ENCODE data around the gene AATK. TPM values are rescaled to one million over a fixed set of nuclear protein-coding genes. Genes with fewer than 3 reads are reported as not detected.

Gene AATK
- total and polyA plus RNA-seq, 2 of the 13 experiments (the other 11 are each of a cell fraction or from before 2014, with no cell fraction given), result 2.9 to 8.4 TPM

- H3K9ac ChIP-seq (ENCODE audit: insufficient read depth, low read depth, low read length), result no peak overlapping the region
- H3K27me3 ChIP-seq (ENCODE audit: control insufficient read depth in 1 of 2, insufficient read depth in 2 of 2, low read length in 2 of 2), result no peaks in the 10 kb centered on the region
- no peak overlapping the region for H3K4me2 ChIP-seq (ENCODE audit: low read depth, low read length)
- no peak for ATAC-seq
- intact Hi-C loops (cut with micrococcal nuclease; ENCODE audit: unreplicated experiment), result no loop called here
- DNase-seq (ENCODE audit: low spot score), result no peak
- H3K27ac ChIP-seq (ENCODE audit: extremely low read length, insufficient read depth, low read length), result no peak overlapping the region
- no peaks in the 10 kb centered on the region for H3K79me2 ChIP-seq (ENCODE audit: insufficient read depth, low read length)
- H3K36me3 ChIP-seq (replicated peaks in 1 of 2; ENCODE audit: control insufficient read depth in 1 of 2, insufficient read depth in 2 of 2, low read length in 2 of 2), result peaks cover 15 to 37% of the 10 kb centered on the region in 2 experiments; a peak in 4 of 5 replicates
- H3K4me1 ChIP-seq (ENCODE audit: insufficient read depth, low read length), result no peaks in the 10 kb centered on the region
- TF ChIP-seq ZBTB26 (CRISPR knock-in tag; IDR thresholded peaks at IDR 0.05; ENCODE audit: borderline replicate concordance), result no peak
- no peak for TF ChIP-seq IRF2 (CRISPR knock-in tag; IDR thresholded peaks at IDR 0.05)
- TF ChIP-seq RBAK (CRISPR knock-in tag; IDR thresholded peaks at IDR 0.05), result no peak
- no peak for TF ChIP-seq ZBTB25 (CRISPR knock-in tag; IDR thresholded peaks at IDR 0.05)
- no peak for TF ChIP-seq ZNF572 (CRISPR knock-in tag; IDR thresholded peaks at IDR 0.05)
- ChIA-PET CTCF (ENCODE audit: low intra/inter-chr PET ratio, low total read pairs) (no interaction called here), POLR2A (no interaction called here)
- in situ Hi-C loops (cut with HindIII; ENCODE audit: extremely low pct_ligation_motif_present, low pct_unique_long_range_greater_than_20kb), result no loop called here
- H3K4me3 ChIP-seq (replicated peaks in 1 of 3; ENCODE audit: insufficient read depth in 1 of 3, low read depth in 2 of 3, low read length in 3 of 3), result no peak overlapping the region
- H4K20me1 ChIP-seq (ENCODE audit: insufficient read depth, low read length), result no peaks in the 10 kb centered on the region; the same call in 1 of the 2 replicates
- WGBS (ENCODE audit: low lambda C conversion rate), result 97% methylated on average over 19 of the region's 21 CpGs
- no TSS peak for BruUV-seq (replicated peaks)
- FAIRE-seq, result no peak
- H3K9me3 ChIP-seq (ENCODE audit: low read length), result no peaks in the 10 kb centered on the region
- H2AFZ ChIP-seq (ENCODE audit: low read length), result no peak overlapping the region
Measured at GRCh38 chr17:81197831-81198490, 31.9 kb upstream of the AATK start.

- Histone ChIP-seq H3K9ac (ENCODE audit: insufficient read depth, low read depth, low read length) (no peak overlapping the region), H3K27me3 (ENCODE audit: control insufficient read depth in 1 of 2, insufficient read depth in 2 of 2, low read length in 2 of 2) (no peaks in the 10 kb centered on the region), H3K4me3 (replicated peaks in 1 of 3; ENCODE audit: insufficient read depth in 1 of 3, low read depth in 2 of 3, low read length in 3 of 3) (no peak overlapping the region), H4K20me1 (ENCODE audit: insufficient read depth, low read length) (no peaks in the 10 kb centered on the region; the same call in 1 of the 2 replicates), H2AFZ (ENCODE audit: low read length) (no peak overlapping the region), H3K36me3 (replicated peaks in 1 of 2; ENCODE audit: control insufficient read depth in 1 of 2, insufficient read depth in 2 of 2, low read length in 2 of 2) (peaks cover 15 to 35% of the 10 kb centered on the region in 2 experiments; a peak in 4 of 5 replicates), H3K4me1 (ENCODE audit: insufficient read depth, low read length) (no peaks in the 10 kb centered on the region), H3K4me2 (ENCODE audit: low read depth, low read length) (no peak overlapping the region), H3K27ac (ENCODE audit: extremely low read length, insufficient read depth, low read length) (no peak overlapping the region), H3K9me3 (ENCODE audit: low read length) (no peaks in the 10 kb centered on the region), H3K79me2 (ENCODE audit: insufficient read depth, low read length) (no peaks in the 10 kb centered on the region)
- FAIRE-seq (no peak), DNase-seq (ENCODE audit: low spot score) (no peak), ATAC-seq (no peak)
- in situ Hi-C loops (cut with HindIII; ENCODE audit: extremely low pct_ligation_motif_present, low pct_unique_long_range_greater_than_20kb), result no loop called here
- no TSS peak for BruUV-seq (replicated peaks)
- WGBS (ENCODE audit: low lambda C conversion rate), result 96% methylated on average over 7 of the region's 14 CpGs
- TF ChIP-seq MEF2D (CRISPR knock-in tag; IDR thresholded peaks at IDR 0.05) (no peak), CEBPZ (IDR thresholded peaks at IDR 0.05; ENCODE audit: low read length) (no peak)
- ChIA-PET POLR2A (no interaction called here), CTCF (ENCODE audit: low intra/inter-chr PET ratio, low total read pairs) (no interaction called here)
- intact Hi-C loops (cut with micrococcal nuclease; ENCODE audit: unreplicated experiment), result no loop called here
Measured at GRCh38 chr17:81197409-81197795, 31.4 kb upstream of the AATK start.

Measured in HepG2 (cell line).